Measurements from ENCODE around the gene COQ9.

COQ9 gene

GRCh38 chr16:57464523-57464922 is 17.2 kb downstream of the COQ9 start:
- Histone ChIP-seq H3K4me1 (ENCODE audit: control insufficient read depth, insufficient read depth, low read length) (no peaks in the 10 kb centered on the region), H3K9me3 (ENCODE audit: control insufficient read depth, insufficient read depth, low read length) (no peaks in the 10 kb centered on the region), H3K9ac (ENCODE audit: low read depth, low read length) (no peak overlapping the region), H3K4me3 (ENCODE audit: low read depth, low read length) (no peak overlapping the region), H3K36me3 (ENCODE audit: control insufficient read depth, insufficient read depth, low read length) (peaks cover 21% of the 10 kb centered on the region), H3K27me3 (ENCODE audit: control insufficient read depth, insufficient read depth, low read length) (no peaks in the 10 kb centered on the region)

- H3K36me3 ChIP-seq (ENCODE audit: control insufficient read depth, insufficient read depth, low read length) = peaks cover 33% of the 10 kb centered on the region
- no peak overlapping the region for H3K9ac ChIP-seq (ENCODE audit: low read depth, low read length)
Observed at GRCh38 chr16:57468346-57468745, 21.1 kb downstream of the COQ9 start.

GRCh38 chr16:57469046-57469445 is 21.8 kb downstream of the COQ9 start:
- Histone ChIP-seq H3K4me1 (ENCODE audit: control insufficient read depth, insufficient read depth, low read length) (peaks cover 20% of the 10 kb centered on the region), H3K36me3 (ENCODE audit: control insufficient read depth, insufficient read depth, low read length) (peaks cover 35% of the 10 kb centered on the region)

More at GRCh38 chr16:57468346-57468745, 21.1 kb downstream of the COQ9 start:
- Histone ChIP-seq H3K4me3 (ENCODE audit: low read depth, low read length) (no peak overlapping the region), H3K27me3 (ENCODE audit: control insufficient read depth, insufficient read depth, low read length) (no peaks in the 10 kb centered on the region), H3K9me3 (ENCODE audit: control insufficient read depth, insufficient read depth, low read length) (no peaks in the 10 kb centered on the region), H3K4me1 (ENCODE audit: control insufficient read depth, insufficient read depth, low read length) (peaks cover 19% of the 10 kb centered on the region)

GRCh38 chr16:57469917-57470470 is 22.7 kb downstream of the COQ9 start:
- H3K9me3 ChIP-seq (ENCODE audit: control insufficient read depth, insufficient read depth, low read length) = no peaks in the 10 kb centered on the region
- H3K36me3 ChIP-seq (ENCODE audit: control insufficient read depth, insufficient read depth, low read length) = peaks cover 35% of the 10 kb centered on the region

More at GRCh38 chr16:57469046-57469445, 21.8 kb downstream of the COQ9 start:
- H3K27me3 ChIP-seq (ENCODE audit: control insufficient read depth, insufficient read depth, low read length) = no peaks in the 10 kb centered on the region
- no peaks in the 10 kb centered on the region for H3K9me3 ChIP-seq (ENCODE audit: control insufficient read depth, insufficient read depth, low read length)
- no peak overlapping the region for H3K4me3 ChIP-seq (ENCODE audit: low read depth, low read length)
- H3K9ac ChIP-seq (ENCODE audit: low read depth, low read length) = no peak overlapping the region

GRCh38 chr16:57470711-57471110 is 23.4 kb downstream of the COQ9 start:
- Histone ChIP-seq H3K4me1 (ENCODE audit: control insufficient read depth, insufficient read depth, low read length) (peaks cover 22% of the 10 kb centered on the region), H3K36me3 (ENCODE audit: control insufficient read depth, insufficient read depth, low read length) (peaks cover 35% of the 10 kb centered on the region)

More at GRCh38 chr16:57469917-57470470, 22.7 kb downstream of the COQ9 start:
- H3K9ac ChIP-seq (ENCODE audit: low read depth, low read length) = no peak overlapping the region
- H3K4me1 ChIP-seq (ENCODE audit: control insufficient read depth, insufficient read depth, low read length) = peaks cover 20% of the 10 kb centered on the region
- no peak overlapping the region for H3K4me3 ChIP-seq (ENCODE audit: low read depth, low read length)
- no peaks in the 10 kb centered on the region for H3K27me3 ChIP-seq (ENCODE audit: control insufficient read depth, insufficient read depth, low read length)

GRCh38 chr16:57471209-57471608 is 23.9 kb downstream of the COQ9 start:
- H3K36me3 ChIP-seq (ENCODE audit: control insufficient read depth, insufficient read depth, low read length) = peaks cover 30% of the 10 kb centered on the region
- H3K9ac ChIP-seq (ENCODE audit: low read depth, low read length) = no peak overlapping the region

More at GRCh38 chr16:57470711-57471110, 23.4 kb downstream of the COQ9 start:
- no peaks in the 10 kb centered on the region for H3K9me3 ChIP-seq (ENCODE audit: control insufficient read depth, insufficient read depth, low read length)
- no peaks in the 10 kb centered on the region for H3K27me3 ChIP-seq (ENCODE audit: control insufficient read depth, insufficient read depth, low read length)
- no peak overlapping the region for H3K9ac ChIP-seq (ENCODE audit: low read depth, low read length)
- no peak overlapping the region for H3K4me3 ChIP-seq (ENCODE audit: low read depth, low read length)

GRCh38 chr16:57471852-57472664 is 24.8 kb downstream of the COQ9 start:
- H3K27me3 ChIP-seq (ENCODE audit: control insufficient read depth, insufficient read depth, low read length) = no peaks in the 10 kb centered on the region
- no peaks in the 10 kb centered on the region for H3K9me3 ChIP-seq (ENCODE audit: control insufficient read depth, insufficient read depth, low read length)
- H3K36me3 ChIP-seq (ENCODE audit: control insufficient read depth, insufficient read depth, low read length) = peaks cover 26% of the 10 kb centered on the region
- peaks cover 34% of the 10 kb centered on the region for H3K4me1 ChIP-seq (ENCODE audit: control insufficient read depth, insufficient read depth, low read length)
- H3K4me3 ChIP-seq (ENCODE audit: low read depth, low read length) = no peak overlapping the region
- H3K9ac ChIP-seq (ENCODE audit: low read depth, low read length) = peak overlapping the region; percentile 37

More at GRCh38 chr16:57471209-57471608, 23.9 kb downstream of the COQ9 start:
- H3K27me3 ChIP-seq (ENCODE audit: control insufficient read depth, insufficient read depth, low read length) = no peaks in the 10 kb centered on the region
- H3K4me3 ChIP-seq (ENCODE audit: low read depth, low read length) = no peak overlapping the region
- peaks cover 25% of the 10 kb centered on the region for H3K4me1 ChIP-seq (ENCODE audit: control insufficient read depth, insufficient read depth, low read length)
- no peaks in the 10 kb centered on the region for H3K9me3 ChIP-seq (ENCODE audit: control insufficient read depth, insufficient read depth, low read length)

GRCh38 chr16:57472665-57473060 is 25.4 kb downstream of the COQ9 start:
- peak overlapping the region; percentile 37 for H3K9ac ChIP-seq (ENCODE audit: low read depth, low read length)
- H3K4me3 ChIP-seq (ENCODE audit: low read depth, low read length) = no peak overlapping the region
- H3K9me3 ChIP-seq (ENCODE audit: control insufficient read depth, insufficient read depth, low read length) = no peaks in the 10 kb centered on the region
- H3K27me3 ChIP-seq (ENCODE audit: control insufficient read depth, insufficient read depth, low read length) = no peaks in the 10 kb centered on the region
- H3K4me1 ChIP-seq (ENCODE audit: control insufficient read depth, insufficient read depth, low read length) = peaks cover 36% of the 10 kb centered on the region
- H3K36me3 ChIP-seq (ENCODE audit: control insufficient read depth, insufficient read depth, low read length) = peaks cover 26% of the 10 kb centered on the region

- no peak overlapping the region for H3K4me3 ChIP-seq (ENCODE audit: low read depth, low read length)
- peaks cover 26% of the 10 kb centered on the region for H3K36me3 ChIP-seq (ENCODE audit: control insufficient read depth, insufficient read depth, low read length)
- H3K9ac ChIP-seq (ENCODE audit: low read depth, low read length) = no peak overlapping the region
- peaks cover under 1% of the 10 kb centered on the region for H3K27me3 ChIP-seq (ENCODE audit: control insufficient read depth, insufficient read depth, low read length)
- no peaks in the 10 kb centered on the region for H3K9me3 ChIP-seq (ENCODE audit: control insufficient read depth, insufficient read depth, low read length)
- H3K4me1 ChIP-seq (ENCODE audit: control insufficient read depth, insufficient read depth, low read length) = peaks cover 36% of the 10 kb centered on the region
Observed at GRCh38 chr16:57473176-57473840, 26.0 kb downstream of the COQ9 start.

GRCh38 chr16:57473906-57474305 is 26.6 kb downstream of the COQ9 start:
- Histone ChIP-seq H3K27me3 (ENCODE audit: control insufficient read depth, insufficient read depth, low read length) (peaks cover 5% of the 10 kb centered on the region), H3K4me1 (ENCODE audit: control insufficient read depth, insufficient read depth, low read length) (peaks cover 36% of the 10 kb centered on the region), H3K4me3 (ENCODE audit: low read depth, low read length) (no peak overlapping the region), H3K9me3 (ENCODE audit: control insufficient read depth, insufficient read depth, low read length) (no peaks in the 10 kb centered on the region), H3K9ac (ENCODE audit: low read depth, low read length) (no peak overlapping the region), H3K36me3 (ENCODE audit: control insufficient read depth, insufficient read depth, low read length) (peaks cover 24% of the 10 kb centered on the region)

- Histone ChIP-seq H3K4me1 (ENCODE audit: control insufficient read depth, insufficient read depth, low read length) (peaks cover 36% of the 10 kb centered on the region), H3K9me3 (ENCODE audit: control insufficient read depth, insufficient read depth, low read length) (no peaks in the 10 kb centered on the region), H3K9ac (ENCODE audit: low read depth, low read length) (no peak overlapping the region), H3K4me3 (ENCODE audit: low read depth, low read length) (peak overlapping the region; percentile 9), H3K27me3 (ENCODE audit: control insufficient read depth, insufficient read depth, low read length) (peaks cover 5% of the 10 kb centered on the region), H3K36me3 (ENCODE audit: control insufficient read depth, insufficient read depth, low read length) (peaks cover 13% of the 10 kb centered on the region)
Observed at GRCh38 chr16:57474671-57475661, 27.7 kb downstream of the COQ9 start.
